ENCODE measurements around the gene ERP29. TPM values are rescaled to one million over a fixed set of nuclear protein-coding genes. Genes with fewer than 3 reads are reported as not detected.

The ERP29 gene
- total and polyA plus RNA-seq, 2 donors (not counting 1 experiment from before 2014, with no cell fraction given), result 110 to 128 TPM

DNA sequence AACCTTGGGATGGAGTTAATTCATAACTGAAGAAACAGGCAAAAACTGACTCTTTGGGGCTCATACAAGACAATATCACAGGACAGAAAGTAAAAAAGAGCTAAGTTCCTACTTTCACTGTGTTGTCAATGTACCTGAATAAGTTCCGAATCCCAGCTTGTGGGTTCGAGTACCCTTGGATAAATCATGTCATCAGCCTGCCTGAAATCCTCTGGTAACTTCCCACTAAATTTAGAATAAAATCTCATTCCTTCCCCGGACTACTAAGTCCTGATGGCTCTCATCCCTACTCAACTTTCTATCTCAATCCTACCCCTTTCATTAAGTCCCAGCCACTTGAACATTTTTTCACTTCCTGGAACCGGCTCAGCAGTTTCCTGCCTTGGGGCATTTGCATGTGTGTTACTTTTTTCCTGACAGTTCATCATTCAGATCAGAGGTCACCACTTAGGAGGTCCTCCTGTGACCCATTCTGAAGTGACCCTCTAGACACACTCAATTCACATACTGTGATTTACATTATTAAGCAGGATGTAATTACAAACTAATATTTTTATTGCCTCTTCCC, 12.7 kb downstream of the ERP29 start:
- Histone ChIP-seq H4K20me1 (ENCODE audit: control insufficient read depth, extremely low read depth, insufficient read depth, low read length) (no peaks in the 10 kb centered on the region), H3K9me3 (ENCODE audit: control insufficient read depth, insufficient read depth, low read depth, low read length) (no peaks in the 10 kb centered on the region), H3K27me3 (ENCODE audit: control insufficient read depth, insufficient read depth, low read length) (no peaks in the 10 kb centered on the region), H3K4me3 (replicated peaks in 1 of 4; ENCODE audit: control extremely low read depth in 1 of 4, insufficient read depth in 1 of 4, low read depth in 3 of 4, low read length in 4 of 4) (no peak overlapping the region), H3K4me2 (ENCODE audit: extremely low read depth, insufficient read depth, low read length) (no peak overlapping the region), H3K4me1 (ENCODE audit: control insufficient read depth, extremely low read depth, insufficient read depth, low read length) (no peaks in the 10 kb centered on the region), H3K79me2 (ENCODE audit: control insufficient read depth, insufficient read depth, low read length) (peaks cover 6% of the 10 kb centered on the region), H2AFZ (ENCODE audit: low read length) (no peak overlapping the region), H3K9ac (ENCODE audit: insufficient read depth, low read length) (no peak overlapping the region), H3K27ac (ENCODE audit: insufficient read depth, low read length) (no peak overlapping the region), H3K36me3 (ENCODE audit: control insufficient read depth, insufficient read depth, low read length) (peaks cover 12% of the 10 kb centered on the region)
- no peak for TF ChIP-seq CTCF (conservative IDR thresholded peaks at IDR 0.05 in 1 of 2, IDR thresholded peaks at IDR 0.05 in 1 of 2; ENCODE audit: low read depth in 1 of 2, low read length in 2 of 2)
- no peak for DNase-seq (ENCODE audit: low read depth in 2 of 2)

GRCh38 chr12:112029301-112029700, 16.1 kb downstream of the ERP29 start:
- Histone ChIP-seq H3K79me2 (ENCODE audit: control insufficient read depth, insufficient read depth, low read length) (no peaks in the 10 kb centered on the region), H3K4me2 (ENCODE audit: extremely low read depth, insufficient read depth, low read length) (no peak overlapping the region), H3K4me3 (replicated peaks in 1 of 4; ENCODE audit: control extremely low read depth in 1 of 4, insufficient read depth in 1 of 4, low read depth in 3 of 4, low read length in 4 of 4) (no peak overlapping the region), H3K9ac (ENCODE audit: insufficient read depth, low read length) (no peak overlapping the region), H4K20me1 (ENCODE audit: control insufficient read depth, extremely low read depth, insufficient read depth, low read length) (no peaks in the 10 kb centered on the region), H2AFZ (ENCODE audit: low read length) (no peak overlapping the region), H3K27me3 (ENCODE audit: control insufficient read depth, insufficient read depth, low read length) (no peaks in the 10 kb centered on the region), H3K27ac (ENCODE audit: insufficient read depth, low read length) (no peak overlapping the region), H3K36me3 (ENCODE audit: control insufficient read depth, insufficient read depth, low read length) (peaks cover 12% of the 10 kb centered on the region), H3K9me3 (ENCODE audit: control insufficient read depth, insufficient read depth, low read depth, low read length) (no peaks in the 10 kb centered on the region), H3K4me1 (ENCODE audit: control insufficient read depth, extremely low read depth, insufficient read depth, low read length) (no peaks in the 10 kb centered on the region)
- DNase-seq (ENCODE audit: low read depth in 2 of 2), result no peak
- TF ChIP-seq CTCF (conservative IDR thresholded peaks at IDR 0.05 in 1 of 2, IDR thresholded peaks at IDR 0.05 in 1 of 2; ENCODE audit: low read depth in 1 of 2, low read length in 2 of 2) (no peak), EZH2 (IDR thresholded peaks at IDR 0.05; ENCODE audit: low read length, missing control alignments) (no peak)

GRCh38 chr12:112031472-112031871, 18.2 kb downstream of the ERP29 start:
- Histone ChIP-seq H4K20me1 (ENCODE audit: control insufficient read depth, extremely low read depth, insufficient read depth, low read length) (no peaks in the 10 kb centered on the region), H3K4me1 (ENCODE audit: control insufficient read depth, extremely low read depth, insufficient read depth, low read length) (no peaks in the 10 kb centered on the region), H3K9ac (ENCODE audit: insufficient read depth, low read length) (no peak overlapping the region), H3K4me2 (ENCODE audit: extremely low read depth, insufficient read depth, low read length) (no peak overlapping the region), H3K27ac (ENCODE audit: insufficient read depth, low read length) (no peak overlapping the region), H3K4me3 (replicated peaks in 1 of 4; ENCODE audit: control extremely low read depth in 1 of 4, insufficient read depth in 1 of 4, low read depth in 3 of 4, low read length in 4 of 4) (no peak overlapping the region), H3K79me2 (ENCODE audit: control insufficient read depth, insufficient read depth, low read length) (no peaks in the 10 kb centered on the region), H3K36me3 (ENCODE audit: control insufficient read depth, insufficient read depth, low read length) (peaks cover 12% of the 10 kb centered on the region), H3K9me3 (ENCODE audit: control insufficient read depth, insufficient read depth, low read depth, low read length) (no peaks in the 10 kb centered on the region), H3K27me3 (ENCODE audit: control insufficient read depth, insufficient read depth, low read length) (no peaks in the 10 kb centered on the region), H2AFZ (ENCODE audit: low read length) (no peak overlapping the region)
- no peak for TF ChIP-seq EZH2 (IDR thresholded peaks at IDR 0.05; ENCODE audit: low read length, missing control alignments)
- no peak for TF ChIP-seq CTCF (conservative IDR thresholded peaks at IDR 0.05 in 1 of 2, IDR thresholded peaks at IDR 0.05 in 1 of 2; ENCODE audit: low read depth in 1 of 2, low read length in 2 of 2)
- no peak for DNase-seq (ENCODE audit: low read depth in 2 of 2)

Measured in fibroblast of lung (primary cell).